NT2/D1 (cell line): ENCODE data around the gene CMPK2.

Experiments used
- DNase-seq: peaks from one replicate; pipeline ENCODE4 v3.0.0-alpha.2; 2011; ENCODE audit warnings: low read depth, low spot score
- H3K27me3 ChIP-seq: 2 replicates; pipeline ENCODE4 v1.6.0; 2011; ENCODE audit warnings: mild to moderate bottlenecking; ENCODE audit not compliant: insufficient read length, insufficient read depth
- H3K36me3 ChIP-seq: 2 replicates; pipeline ENCODE4 v1.6.1; 2011; ENCODE audit warnings: mild to moderate bottlenecking, low read length, mixed read lengths; ENCODE audit not compliant: insufficient read depth, insufficient read length
- H3K4me1 ChIP-seq: 2 replicates; pipeline ENCODE4 v1.5.1; 2011; ENCODE audit not compliant: insufficient read depth, insufficient read length
- H3K4me3 ChIP-seq: 2 replicates; pipeline ENCODE4 v1.5.1; 2011; ENCODE audit warnings: low read depth; ENCODE audit not compliant: insufficient read length
- H3K9ac ChIP-seq: 2 replicates; pipeline ENCODE4 v1.6.0; 2011; ENCODE audit warnings: low read depth; ENCODE audit not compliant: insufficient read length
- H3K9me3 ChIP-seq: 2 replicates; pipeline ENCODE4 v1.5.1; 2011; ENCODE audit warnings: mild to moderate bottlenecking, low read length; ENCODE audit not compliant: insufficient read depth
- SUZ12 ChIP-seq: IDR thresholded peaks from 2 replicates; pipeline ENCODE4 v1.6.1; 2011; ENCODE audit not compliant: insufficient read length, insufficient read depth; ENCODE audit errors: extremely low read depth
- YY1 ChIP-seq: IDR thresholded peaks from 2 replicates; pipeline ENCODE4 v1.6.1; 2011; ENCODE audit not compliant: insufficient read length, insufficient read depth
- ZNF274 ChIP-seq: IDR thresholded peaks from 2 replicates; pipeline ENCODE4 v1.6.1; 2011; ENCODE audit warnings: mild to moderate bottlenecking, low read depth, low read length

The CMPK2 gene

GRCh38 chr2:6828299-6828584 is 37.5 kb downstream of the CMPK2 start:
- H3K4me3 ChIP-seq = no peak overlapping the region
- no peak for DNase-seq
- TF ChIP-seq ZNF274 = no peak
- no peak for TF ChIP-seq YY1
- TF ChIP-seq SUZ12 = no peak
- H3K4me1 ChIP-seq = no peaks in the 10 kb centered on the region
- peaks cover 15% of the 10 kb centered on the region for H3K9me3 ChIP-seq
- H3K27me3 ChIP-seq = no peaks in the 10 kb centered on the region
- H3K9ac ChIP-seq = no peak overlapping the region
- no peaks in the 10 kb centered on the region for H3K36me3 ChIP-seq

GRCh38 chr2:6827566-6828298 is 38.0 kb downstream of the CMPK2 start:
- Histone ChIP-seq H3K4me1 (no peaks in the 10 kb centered on the region), H3K4me3 (no peak overlapping the region), H3K9me3 (peaks cover 15% of the 10 kb centered on the region), H3K36me3 (no peaks in the 10 kb centered on the region), H3K27me3 (no peaks in the 10 kb centered on the region), H3K9ac (no peak overlapping the region)
- DNase-seq = no peak
- TF ChIP-seq YY1 (no peak), SUZ12 (no peak), ZNF274 (no peak)

GRCh38 chr2:6826081-6826913 is 39.4 kb downstream of the CMPK2 start:
- Histone ChIP-seq H3K4me1 (no peaks in the 10 kb centered on the region), H3K36me3 (no peaks in the 10 kb centered on the region), H3K27me3 (no peaks in the 10 kb centered on the region), H3K9me3 (peaks cover 9% of the 10 kb centered on the region), H3K4me3 (no peak overlapping the region), H3K9ac (no peak overlapping the region)
- TF ChIP-seq ZNF274 = no peak
- TF ChIP-seq SUZ12 = no peak
- TF ChIP-seq YY1 = no peak
- peak; percentile 62 for DNase-seq

GRCh38 chr2:6824962-6825361 is 40.7 kb downstream of the CMPK2 start:
- Histone ChIP-seq H3K36me3 (no peaks in the 10 kb centered on the region), H3K9me3 (no peaks in the 10 kb centered on the region), H3K9ac (no peak overlapping the region), H3K4me1 (no peaks in the 10 kb centered on the region), H3K27me3 (no peaks in the 10 kb centered on the region), H3K4me3 (no peak overlapping the region)
- DNase-seq = no peak
- TF ChIP-seq ZNF274 (no peak), YY1 (no peak), SUZ12 (no peak)

- H3K4me3 ChIP-seq = no peak overlapping the region
Measured at GRCh38 chr2:6823111-6823510, 42.6 kb downstream of the CMPK2 start.

GRCh38 chr2:6822406-6822805 is 43.3 kb downstream of the CMPK2 start:
- TF ChIP-seq SUZ12 = no peak
- TF ChIP-seq YY1 = no peak
- no peak for TF ChIP-seq ZNF274
- Histone ChIP-seq H3K4me3 (no peak overlapping the region), H3K4me1 (no peaks in the 10 kb centered on the region), H3K9me3 (no peaks in the 10 kb centered on the region), H3K36me3 (no peaks in the 10 kb centered on the region), H3K9ac (no peak overlapping the region), H3K27me3 (no peaks in the 10 kb centered on the region)
- no peak for DNase-seq

More at GRCh38 chr2:6823111-6823510, 42.6 kb downstream of the CMPK2 start:
- TF ChIP-seq YY1 = no peak
- TF ChIP-seq ZNF274 = no peak
- no peak for TF ChIP-seq SUZ12
- no peaks in the 10 kb centered on the region for H3K9me3 ChIP-seq
- H3K27me3 ChIP-seq = no peaks in the 10 kb centered on the region
- H3K9ac ChIP-seq = no peak overlapping the region
- H3K4me1 ChIP-seq = no peaks in the 10 kb centered on the region
- H3K36me3 ChIP-seq = no peaks in the 10 kb centered on the region
- no peak for DNase-seq

- no peaks in the 10 kb centered on the region for H3K9me3 ChIP-seq
- H3K9ac ChIP-seq = no peak overlapping the region
- H3K4me3 ChIP-seq = no peak overlapping the region
- TF ChIP-seq YY1 (no peak), ZNF274 (no peak), SUZ12 (no peak)
- no peaks in the 10 kb centered on the region for H3K27me3 ChIP-seq
- H3K36me3 ChIP-seq = no peaks in the 10 kb centered on the region
- H3K4me1 ChIP-seq = no peaks in the 10 kb centered on the region
- DNase-seq = no peak
Measured at GRCh38 chr2:6820903-6821584, 44.7 kb downstream of the CMPK2 start.
